ENCODE data around the gene FOXG1.

- TF ChIP-seq, protein P1, sequence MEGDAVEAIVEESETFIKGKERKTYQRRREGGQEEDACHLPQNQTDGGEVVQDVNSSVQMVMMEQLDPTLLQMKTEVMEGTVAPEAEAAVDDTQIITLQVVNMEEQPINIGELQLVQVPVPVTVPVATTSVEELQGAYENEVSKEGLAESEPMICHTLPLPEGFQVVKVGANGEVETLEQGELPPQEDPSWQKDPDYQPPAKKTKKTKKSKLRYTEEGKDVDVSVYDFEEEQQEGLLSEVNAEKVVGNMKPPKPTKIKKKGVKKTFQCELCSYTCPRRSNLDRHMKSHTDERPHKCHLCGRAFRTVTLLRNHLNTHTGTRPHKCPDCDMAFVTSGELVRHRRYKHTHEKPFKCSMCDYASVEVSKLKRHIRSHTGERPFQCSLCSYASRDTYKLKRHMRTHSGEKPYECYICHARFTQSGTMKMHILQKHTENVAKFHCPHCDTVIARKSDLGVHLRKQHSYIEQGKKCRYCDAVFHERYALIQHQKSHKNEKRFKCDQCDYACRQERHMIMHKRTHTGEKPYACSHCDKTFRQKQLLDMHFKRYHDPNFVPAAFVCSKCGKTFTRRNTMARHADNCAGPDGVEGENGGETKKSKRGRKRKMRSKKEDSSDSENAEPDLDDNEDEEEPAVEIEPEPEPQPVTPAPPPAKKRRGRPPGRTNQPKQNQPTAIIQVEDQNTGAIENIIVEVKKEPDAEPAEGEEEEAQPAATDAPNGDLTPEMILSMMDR (IDR thresholded peaks at IDR 0.05; ENCODE audit: low read length) = no peak
- no peak for TF ChIP-seq EZH2 (IDR thresholded peaks at IDR 0.05; ENCODE audit: borderline replicate concordance, low read length)
These were observed 21.4 kb upstream of the FOXG1 start for GRCh38 chr14:28745176-28745575.

All from OCI-LY1 (cell line).